Cardiac fibroblast (primary cell): ENCODE results near the gene PDE9A.

Experiments
- DNase-seq, 2 donors: peaks; one replicate each; pipeline versions ENCODE4 v3.0.0 to v3.0.0-alpha.2; 2010; ENCODE audit warnings: low read depth in 2 of 2
- H3K4me3 ChIP-seq, 2 donors: replicated peaks in 1 of 2; 1 replicate in 1 of 2; 2 replicates in 1 of 2; pipeline ENCODE4 v1.5.1; 2011; ENCODE audit warnings: low read depth in 2 of 2, low read length in 2 of 2, mild to moderate bottlenecking in 2 of 2, moderate library complexity in 1 of 2
- CTCF ChIP-seq: IDR thresholded peaks from one replicate; pipeline ENCODE4 v1.5.1; 2011; ENCODE audit warnings: low read depth, mild to moderate bottlenecking, low read length, inconsistent platforms

PDE9A gene

GRCh38 chr21:42740405-42740909 is 87.0 kb downstream of the PDE9A start:
- no peak for DNase-seq
- H3K4me3 ChIP-seq = no peak overlapping the region
- no peak for TF ChIP-seq CTCF

GRCh38 chr21:42741066-42741465 is 87.6 kb downstream of the PDE9A start:
- no peak overlapping the region for H3K4me3 ChIP-seq
- DNase-seq = no peak
- TF ChIP-seq CTCF = no peak

GRCh38 chr21:42744520-42745445 is 91.4 kb downstream of the PDE9A start:
- no peak for DNase-seq
- no peak for TF ChIP-seq CTCF
- H3K4me3 ChIP-seq = no peak overlapping the region

- no peak for DNase-seq
- TF ChIP-seq CTCF = no peak
- H3K4me3 ChIP-seq = no peak overlapping the region
Observed at GRCh38 chr21:42745511-42746239, 92.3 kb downstream of the PDE9A start.

- TF ChIP-seq CTCF = no peak
- no peak overlapping the region for H3K4me3 ChIP-seq
- DNase-seq = no peak
Observed at GRCh38 chr21:42746240-42746592, 92.8 kb downstream of the PDE9A start.

GRCh38 chr21:42746593-42747275 is 93.3 kb downstream of the PDE9A start:
- TF ChIP-seq CTCF = no peak
- H3K4me3 ChIP-seq = no peak overlapping the region
- DNase-seq = no peak
